IPS-18a (cell line): Measurements from ENCODE around the gene HIPK4.
"Not testable (repeated sequence)": the region's sequence is repeated elsewhere in the genome, so short reads cannot be mapped to it uniquely, and the experiment has no call there.

ENCODE experiments used
- H3K27ac ChIP-seq: one replicate; pipeline ENCODE4 v1.5.1; 2013; ENCODE audit warnings: low read length
- H3K27me3 ChIP-seq: one replicate; pipeline ENCODE4 v1.6.1; 2013; ENCODE audit warnings: mild to moderate bottlenecking, low read length; ENCODE audit not compliant: control insufficient read depth, insufficient read depth
- H3K36me3 ChIP-seq: one replicate; pipeline ENCODE4 v1.6.1; 2013; ENCODE audit warnings: low read depth, low read length; ENCODE audit not compliant: control insufficient read depth
- H3K4me1 ChIP-seq: one replicate; pipeline ENCODE4 v1.6.1; 2013; ENCODE audit warnings: low read depth, low read length; ENCODE audit not compliant: control insufficient read depth
- H3K4me3 ChIP-seq: one replicate; pipeline ENCODE4 v1.5.1; 2013; ENCODE audit warnings: low read length
- H3K9ac ChIP-seq: one replicate; pipeline ENCODE4 v1.6.1; 2013; ENCODE audit warnings: mild to moderate bottlenecking, low read length, moderate library complexity
- H3K9me3 ChIP-seq: one replicate; pipeline ENCODE4 v1.6.1; 2013; ENCODE audit warnings: low read depth, low read length; ENCODE audit not compliant: control insufficient read depth

HIPK4 gene

GRCh38 chr19:40337594-40337993, 52.4 kb downstream of the HIPK4 start:
- Histone ChIP-seq H3K36me3 (peaks cover 16% of the 10 kb centered on the region), H3K9ac (no peak overlapping the region), H3K4me1 (no peaks in the 10 kb centered on the region), H3K4me3 (no peak overlapping the region), H3K27ac (no peak overlapping the region), H3K9me3 (no peaks in the 10 kb centered on the region), H3K27me3 (no peaks in the 10 kb centered on the region)

- Histone ChIP-seq H3K4me3 (no peak overlapping the region), H3K27ac (no peak overlapping the region), H3K9me3 (no peaks in the 10 kb centered on the region), H3K9ac (no peak overlapping the region), H3K27me3 (no peaks in the 10 kb centered on the region), H3K4me1 (no peaks in the 10 kb centered on the region), H3K36me3 (peaks cover 19% of the 10 kb centered on the region)
These were observed 52.9 kb downstream of the HIPK4 start for GRCh38 chr19:40337107-40337506.

- no peak overlapping the region for H3K27ac ChIP-seq
- peaks cover 21% of the 10 kb centered on the region for H3K36me3 ChIP-seq
- H3K9ac ChIP-seq = no peak overlapping the region
- H3K27me3 ChIP-seq = no peaks in the 10 kb centered on the region
- no peak overlapping the region for H3K4me3 ChIP-seq
- no peaks in the 10 kb centered on the region for H3K4me1 ChIP-seq
- no peaks in the 10 kb centered on the region for H3K9me3 ChIP-seq
These were observed 53.4 kb downstream of the HIPK4 start for GRCh38 chr19:40336601-40336900.

- Histone ChIP-seq H3K4me3 (no peak overlapping the region), H3K4me1 (no peaks in the 10 kb centered on the region), H3K9ac (no peak overlapping the region), H3K36me3 (peaks cover 23% of the 10 kb centered on the region), H3K27me3 (no peaks in the 10 kb centered on the region), H3K27ac (no peak overlapping the region), H3K9me3 (no peaks in the 10 kb centered on the region)
These were observed 54.0 kb downstream of the HIPK4 start for GRCh38 chr19:40335855-40336600.

- no peaks in the 10 kb centered on the region for H3K27me3 ChIP-seq
- no peak overlapping the region for H3K27ac ChIP-seq
- H3K4me3 ChIP-seq = no peak overlapping the region
- H3K36me3 ChIP-seq = peaks cover 23% of the 10 kb centered on the region
- no peaks in the 10 kb centered on the region for H3K9me3 ChIP-seq
- no peak overlapping the region for H3K9ac ChIP-seq
- no peaks in the 10 kb centered on the region for H3K4me1 ChIP-seq
These were observed 54.9 kb downstream of the HIPK4 start for GRCh38 chr19:40335101-40335500.

GRCh38 chr19:40333083-40333482, 56.9 kb downstream of the HIPK4 start:
- not testable (repeated sequence) for H3K4me1 ChIP-seq, H3K27me3 ChIP-seq, H3K9me3 ChIP-seq, H3K27ac ChIP-seq, H3K4me3 ChIP-seq, H3K9ac ChIP-seq
- peaks cover 19% of the 10 kb centered on the region for H3K36me3 ChIP-seq

GRCh38 chr19:40332669-40333068, 57.3 kb downstream of the HIPK4 start:
- no peaks in the 10 kb centered on the region for H3K4me1 ChIP-seq
- no peaks in the 10 kb centered on the region for H3K9me3 ChIP-seq
- peaks cover 20% of the 10 kb centered on the region for H3K36me3 ChIP-seq

GRCh38 chr19:40331052-40331451, 58.9 kb downstream of the HIPK4 start:
- H3K9ac ChIP-seq = no peak overlapping the region
- H3K9me3 ChIP-seq = no peaks in the 10 kb centered on the region
- H3K27me3 ChIP-seq = no peaks in the 10 kb centered on the region
- H3K36me3 ChIP-seq = peaks cover 31% of the 10 kb centered on the region
- H3K4me3 ChIP-seq = no peak overlapping the region
- no peaks in the 10 kb centered on the region for H3K4me1 ChIP-seq
- no peak overlapping the region for H3K27ac ChIP-seq

More at GRCh38 chr19:40332669-40333068, 57.3 kb downstream of the HIPK4 start:
- H3K27me3 ChIP-seq = no peaks in the 10 kb centered on the region
- H3K27ac ChIP-seq = no peak overlapping the region
- H3K9ac ChIP-seq = no peak overlapping the region
- no peak overlapping the region for H3K4me3 ChIP-seq
